ENCODE results near the gene OCA2.

The OCA2 gene

DNA sequence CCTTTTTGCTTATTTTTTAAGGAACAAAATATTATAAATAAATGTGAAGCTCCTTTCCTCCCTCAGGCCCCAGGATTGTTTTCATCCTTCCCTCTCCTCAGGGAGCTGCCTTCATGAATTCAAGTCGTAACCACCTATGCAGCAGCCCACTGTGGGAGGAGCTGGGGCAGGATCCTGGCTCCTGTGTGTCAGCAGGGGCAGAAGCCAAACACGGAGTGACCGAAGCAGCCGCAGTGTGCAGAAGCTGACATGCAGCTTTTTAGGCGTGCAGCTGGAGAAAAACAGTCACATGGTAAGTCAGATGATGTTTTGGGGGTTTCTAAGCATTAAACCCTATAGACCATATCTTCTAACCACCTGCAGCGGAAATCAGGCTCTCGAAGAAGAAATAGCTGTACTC is 231.3 kb downstream of the OCA2 start:
- no peaks in the 10 kb centered on the region for H3K36me3 ChIP-seq (ENCODE audit: low read length)
- no peaks in the 10 kb centered on the region for H3F3A ChIP-seq (ENCODE audit: insufficient read depth)
- H2AFZ ChIP-seq (ENCODE audit: low read depth, low read length, severe bottlenecking) = no peak overlapping the region
- no peaks in the 10 kb centered on the region for H3K27me3 ChIP-seq (ENCODE audit: low read length)
- no peaks in the 10 kb centered on the region for H3K9me3 ChIP-seq (ENCODE audit: insufficient read depth, low read length)
- H4K20me1 ChIP-seq (ENCODE audit: low read depth, low read length) = no peaks in the 10 kb centered on the region
- H3K4me2 ChIP-seq (ENCODE audit: low read depth, low read length, poor library complexity, severe bottlenecking) = no peak overlapping the region
- no peaks in the 10 kb centered on the region for H3K9me2 ChIP-seq (replicated peaks; ENCODE audit: insufficient read depth, low read length)
- no peak overlapping the region for H3K4me3 ChIP-seq (ENCODE audit: insufficient read depth, low read length, poor library complexity, severe bottlenecking)
- H3K27ac ChIP-seq (ENCODE audit: low read depth, low read length) = no peak overlapping the region
- H3K79me2 ChIP-seq (ENCODE audit: insufficient read depth, low read length) = no peaks in the 10 kb centered on the region
- H3K9ac ChIP-seq (ENCODE audit: low read length) = no peak overlapping the region
- no peak for TF ChIP-seq EZH2phosphoT487 (conservative IDR thresholded peaks at IDR 0.05; ENCODE audit: low read length)
- TF ChIP-seq, protein P1, sequence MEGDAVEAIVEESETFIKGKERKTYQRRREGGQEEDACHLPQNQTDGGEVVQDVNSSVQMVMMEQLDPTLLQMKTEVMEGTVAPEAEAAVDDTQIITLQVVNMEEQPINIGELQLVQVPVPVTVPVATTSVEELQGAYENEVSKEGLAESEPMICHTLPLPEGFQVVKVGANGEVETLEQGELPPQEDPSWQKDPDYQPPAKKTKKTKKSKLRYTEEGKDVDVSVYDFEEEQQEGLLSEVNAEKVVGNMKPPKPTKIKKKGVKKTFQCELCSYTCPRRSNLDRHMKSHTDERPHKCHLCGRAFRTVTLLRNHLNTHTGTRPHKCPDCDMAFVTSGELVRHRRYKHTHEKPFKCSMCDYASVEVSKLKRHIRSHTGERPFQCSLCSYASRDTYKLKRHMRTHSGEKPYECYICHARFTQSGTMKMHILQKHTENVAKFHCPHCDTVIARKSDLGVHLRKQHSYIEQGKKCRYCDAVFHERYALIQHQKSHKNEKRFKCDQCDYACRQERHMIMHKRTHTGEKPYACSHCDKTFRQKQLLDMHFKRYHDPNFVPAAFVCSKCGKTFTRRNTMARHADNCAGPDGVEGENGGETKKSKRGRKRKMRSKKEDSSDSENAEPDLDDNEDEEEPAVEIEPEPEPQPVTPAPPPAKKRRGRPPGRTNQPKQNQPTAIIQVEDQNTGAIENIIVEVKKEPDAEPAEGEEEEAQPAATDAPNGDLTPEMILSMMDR (IDR thresholded peaks at IDR 0.05; ENCODE audit: insufficient read depth, low read length, poor library complexity, severe bottlenecking) = no peak

DNA sequence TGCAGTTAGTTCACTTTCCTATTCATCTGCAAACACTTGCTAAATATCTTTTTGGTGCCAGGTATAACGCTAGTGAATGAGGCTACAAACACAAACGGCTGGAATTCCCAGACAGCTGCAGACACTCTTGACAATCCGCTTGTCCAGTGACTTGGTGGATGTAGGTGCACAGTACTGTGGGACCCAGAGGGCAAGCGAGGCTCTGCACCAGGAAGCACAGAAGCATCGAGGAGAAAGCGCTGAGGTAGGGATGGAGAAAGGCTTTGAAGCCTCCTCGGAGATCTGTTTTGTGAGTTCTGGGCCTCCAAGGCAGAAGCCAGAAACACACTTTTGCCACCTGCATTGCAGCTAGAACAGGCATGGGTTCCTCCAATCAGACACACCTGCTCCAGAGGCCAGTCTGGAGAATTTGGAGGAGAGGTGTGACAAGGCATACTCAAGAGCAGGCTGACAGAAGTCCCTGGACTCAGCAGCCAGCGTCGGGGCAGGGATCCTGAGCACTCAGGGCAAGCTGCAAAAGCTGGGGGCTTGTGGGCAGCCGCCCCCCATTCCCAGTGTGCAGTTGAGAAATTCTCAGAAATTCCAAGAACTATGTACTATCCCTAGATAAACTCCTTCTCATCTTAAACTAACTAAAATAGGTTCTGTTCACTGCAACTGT is 232.5 kb downstream of the OCA2 start:
- Histone ChIP-seq H3K4me2 (ENCODE audit: low read depth, low read length, poor library complexity, severe bottlenecking) (no peak overlapping the region), H2AFZ (ENCODE audit: low read depth, low read length, severe bottlenecking) (no peak overlapping the region), H3K9ac (ENCODE audit: low read length) (no peak overlapping the region), H3K27ac (ENCODE audit: low read depth, low read length) (no peak overlapping the region), H3K36me3 (ENCODE audit: low read length) (no peaks in the 10 kb centered on the region), H3K9me3 (ENCODE audit: insufficient read depth, low read length) (no peaks in the 10 kb centered on the region), H3K27me3 (ENCODE audit: low read length) (no peaks in the 10 kb centered on the region), H3K79me2 (ENCODE audit: insufficient read depth, low read length) (no peaks in the 10 kb centered on the region), H3F3A (ENCODE audit: insufficient read depth) (no peaks in the 10 kb centered on the region), H4K20me1 (ENCODE audit: low read depth, low read length) (no peaks in the 10 kb centered on the region), H3K9me2 (replicated peaks; ENCODE audit: insufficient read depth, low read length) (no peaks in the 10 kb centered on the region), H3K4me3 (ENCODE audit: insufficient read depth, low read length, poor library complexity, severe bottlenecking) (no peak overlapping the region)
- TF ChIP-seq EZH2phosphoT487 (conservative IDR thresholded peaks at IDR 0.05; ENCODE audit: low read length) = no peak
- TF ChIP-seq, protein P1 (IDR thresholded peaks at IDR 0.05; ENCODE audit: insufficient read depth, low read length, poor library complexity, severe bottlenecking) = no peak

DNA sequence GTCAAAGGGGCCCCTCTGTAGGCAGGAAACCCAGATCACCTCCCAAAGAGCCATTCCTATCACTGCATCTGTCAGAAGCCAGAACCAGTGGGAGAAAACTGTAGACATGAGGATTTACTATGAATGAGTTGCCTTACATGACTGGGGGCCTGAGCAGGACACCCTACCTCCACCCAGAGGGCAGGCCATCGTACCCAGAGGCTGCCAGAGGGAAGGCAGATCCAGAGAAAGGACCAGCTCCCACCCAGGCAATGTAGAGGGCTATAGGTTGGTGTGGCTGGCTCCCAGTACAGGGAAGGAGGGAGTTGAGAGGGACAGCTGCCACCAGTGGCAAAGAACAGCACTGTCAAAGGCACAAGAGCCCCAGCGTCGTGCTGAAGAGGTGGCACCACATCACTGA is 233.2 kb downstream of the OCA2 start:
- Histone ChIP-seq H3K4me3 (ENCODE audit: insufficient read depth, low read length, poor library complexity, severe bottlenecking) (no peak overlapping the region), H3K9ac (ENCODE audit: low read length) (no peak overlapping the region), H3K4me2 (ENCODE audit: low read depth, low read length, poor library complexity, severe bottlenecking) (no peak overlapping the region), H3K27me3 (ENCODE audit: low read length) (no peaks in the 10 kb centered on the region), H3K27ac (ENCODE audit: low read depth, low read length) (no peak overlapping the region), H3K9me3 (ENCODE audit: insufficient read depth, low read length) (no peaks in the 10 kb centered on the region), H3K9me2 (replicated peaks; ENCODE audit: insufficient read depth, low read length) (no peaks in the 10 kb centered on the region), H3F3A (ENCODE audit: insufficient read depth) (no peaks in the 10 kb centered on the region), H3K79me2 (ENCODE audit: insufficient read depth, low read length) (no peaks in the 10 kb centered on the region), H3K36me3 (ENCODE audit: low read length) (no peaks in the 10 kb centered on the region), H2AFZ (ENCODE audit: low read depth, low read length, severe bottlenecking) (no peak overlapping the region), H4K20me1 (ENCODE audit: low read depth, low read length) (no peaks in the 10 kb centered on the region)
- TF ChIP-seq EZH2phosphoT487 (conservative IDR thresholded peaks at IDR 0.05; ENCODE audit: low read length) = no peak
- TF ChIP-seq, protein P1 (IDR thresholded peaks at IDR 0.05; ENCODE audit: insufficient read depth, low read length, poor library complexity, severe bottlenecking) = no peak
